ENCODE measurements around the gene MAP3K5.
"Not testable (repeated sequence)": the region's sequence is repeated elsewhere in the genome, so short reads cannot be mapped to it uniquely, and the experiment has no call there.

The MAP3K5 gene

DNA sequence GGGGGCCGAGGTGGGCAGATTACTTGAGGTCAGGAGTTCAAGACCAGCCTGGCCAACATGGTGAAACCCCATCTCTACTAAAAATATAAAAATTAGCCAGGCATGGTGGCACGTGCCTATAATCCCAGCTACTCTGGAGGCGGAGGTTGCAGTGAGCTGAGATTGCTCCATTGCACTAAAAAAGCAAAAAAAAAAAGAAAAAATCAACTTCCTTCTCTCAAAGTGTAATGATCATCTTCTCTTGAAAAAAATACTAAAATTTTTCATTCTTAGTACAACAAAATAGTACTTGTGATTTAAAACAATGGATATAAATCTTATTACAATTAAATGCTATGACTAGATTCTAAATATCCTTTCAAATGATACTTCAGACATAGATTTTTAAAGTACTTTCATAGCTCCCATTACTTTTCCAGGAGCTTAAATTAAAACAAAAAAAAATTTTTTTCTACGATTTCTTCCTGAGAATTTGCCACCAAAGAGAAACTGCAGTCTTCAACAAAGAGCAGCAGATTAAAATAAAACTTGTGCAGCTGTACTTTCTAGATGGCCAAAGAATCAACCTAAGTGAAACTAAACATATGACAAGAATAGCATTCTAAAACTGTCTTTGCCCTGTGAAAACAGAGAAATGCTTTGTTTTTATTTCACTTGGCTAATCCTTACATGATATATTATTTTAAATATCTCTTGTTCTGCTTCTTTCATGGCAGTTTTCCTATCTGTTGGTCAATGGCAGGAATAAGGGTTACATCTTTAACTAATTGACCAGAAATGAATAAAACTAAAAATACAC lies 75.2 kb downstream of the MAP3K5 start:
- no peak overlapping the region for H3K4me3 ChIP-seq (replicated peaks; ENCODE audit: low read depth, low read length)
- TF ChIP-seq CTCF (IDR thresholded peaks at IDR 0.05; ENCODE audit: low read length, missing control alignments): no peak
- DNase-seq (ENCODE audit: low read depth): no peak

DNA sequence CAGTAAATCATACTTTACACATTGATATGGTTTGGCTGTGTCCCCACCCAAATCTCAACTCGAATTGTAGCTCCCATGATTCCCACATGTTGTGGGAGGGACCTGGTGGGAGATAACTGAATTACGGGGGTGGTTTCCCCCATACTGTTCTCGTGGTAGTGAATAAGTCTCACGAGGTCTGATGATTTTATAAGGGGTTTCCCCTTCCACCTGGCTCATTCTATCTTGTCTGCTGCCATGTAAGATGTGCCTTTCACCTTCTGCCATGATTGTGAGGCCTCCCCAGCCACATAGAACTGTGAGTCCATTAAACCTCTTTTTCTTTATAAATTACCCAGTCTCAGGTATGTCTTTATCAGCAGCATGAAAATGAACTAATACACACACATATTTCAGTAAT lies 79.6 kb downstream of the MAP3K5 start:
- H3K4me3 ChIP-seq (replicated peaks; ENCODE audit: low read depth, low read length): not testable (repeated sequence)

GRCh38 chr6:136711644-136712043 lies 80.6 kb downstream of the MAP3K5 start:
- no peak for TF ChIP-seq CTCF (IDR thresholded peaks at IDR 0.05; ENCODE audit: low read length, missing control alignments)
- DNase-seq (ENCODE audit: low read depth): no peak
- no peak overlapping the region for H3K4me3 ChIP-seq (replicated peaks; ENCODE audit: low read depth, low read length)

More for the DNA sequence above, 79.6 kb downstream of the MAP3K5 start:
- not testable (repeated sequence) for DNase-seq (ENCODE audit: low read depth)

DNA sequence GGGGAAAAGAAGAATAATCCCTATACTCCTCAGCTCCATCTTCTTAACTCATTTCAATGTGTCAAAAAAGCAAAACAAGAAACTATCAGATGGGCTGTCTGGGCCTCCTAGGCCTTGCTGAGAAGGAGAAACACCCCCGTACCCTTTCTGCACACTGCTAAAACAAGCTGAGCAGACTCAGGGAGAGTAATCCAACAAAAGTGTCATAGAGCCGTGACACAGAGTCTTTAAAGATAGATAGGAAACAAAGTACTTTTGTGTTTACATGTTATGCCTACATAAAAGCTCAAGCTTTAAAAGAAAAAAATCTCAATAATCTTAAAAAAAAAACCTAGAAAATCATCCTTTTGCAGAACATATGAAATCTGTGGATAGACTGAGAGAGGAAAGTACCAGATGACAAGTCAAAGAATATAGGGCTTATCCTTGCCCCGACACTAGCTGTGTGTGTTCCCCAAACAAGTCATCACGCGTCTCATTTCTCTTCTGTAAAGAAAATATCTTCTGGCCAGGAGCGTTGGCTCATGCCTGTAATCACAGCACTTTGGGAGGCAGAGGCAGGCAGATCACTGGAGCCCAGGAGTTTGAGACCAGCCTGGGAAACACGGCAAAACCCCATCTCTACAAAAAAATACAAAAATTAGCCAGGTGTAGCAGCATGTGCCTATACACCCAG lies 81.3 kb downstream of the MAP3K5 start:
- no peak overlapping the region for H3K4me3 ChIP-seq (replicated peaks; ENCODE audit: low read depth, low read length)
- TF ChIP-seq CTCF (IDR thresholded peaks at IDR 0.05; ENCODE audit: low read length, missing control alignments): no peak
- no peak for DNase-seq (ENCODE audit: low read depth)

DNA sequence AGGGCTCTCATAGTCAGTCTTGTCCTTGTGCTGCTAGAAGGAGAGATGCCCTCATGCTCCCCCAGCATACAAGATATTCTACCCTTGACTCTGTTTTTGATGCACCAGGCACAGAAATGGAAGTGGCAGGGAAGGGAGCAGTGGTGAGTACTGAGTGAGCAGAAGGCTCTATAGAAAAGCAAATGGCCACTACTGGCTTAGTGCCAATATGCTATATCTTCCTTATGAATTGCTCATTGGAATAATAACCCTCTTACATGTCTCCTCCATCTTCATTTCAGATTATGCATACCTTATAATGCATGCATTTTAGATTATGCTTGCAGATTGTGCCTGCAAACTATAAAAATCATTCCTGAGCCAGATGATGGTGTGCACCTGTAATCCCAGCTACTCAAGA lies 82.8 kb downstream of the MAP3K5 start:
- DNase-seq (ENCODE audit: low read depth): no peak
- no peak overlapping the region for H3K4me3 ChIP-seq (replicated peaks; ENCODE audit: low read depth, low read length)
- TF ChIP-seq CTCF (IDR thresholded peaks at IDR 0.05; ENCODE audit: low read length, missing control alignments): no peak

DNA sequence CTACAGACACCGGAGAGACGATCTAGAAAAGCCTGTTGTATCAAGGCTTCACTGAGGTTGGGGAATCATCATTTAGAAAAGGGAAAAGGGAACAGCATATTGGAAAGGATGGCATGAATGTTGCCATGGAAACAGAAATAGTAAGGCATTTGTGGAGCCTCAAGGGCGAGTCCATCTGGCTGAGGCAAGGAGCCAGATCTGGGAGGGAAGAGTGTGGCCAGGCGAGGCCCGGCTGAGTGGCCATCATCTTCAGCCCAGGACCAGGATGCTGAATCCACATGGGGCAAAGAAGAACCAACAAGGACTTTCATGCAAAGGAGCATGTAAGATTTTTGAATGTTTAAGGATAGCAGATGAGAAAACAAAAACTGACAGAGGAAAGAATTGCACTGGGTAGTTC lies 85.8 kb downstream of the MAP3K5 start:
- no peak overlapping the region for H3K4me3 ChIP-seq (replicated peaks; ENCODE audit: low read depth, low read length)
- no peak for TF ChIP-seq CTCF (IDR thresholded peaks at IDR 0.05; ENCODE audit: low read length, missing control alignments)
- no peak for DNase-seq (ENCODE audit: low read depth)

GRCh38 chr6:136703331-136703865 lies 88.9 kb downstream of the MAP3K5 start:
- no peak overlapping the region for H3K4me3 ChIP-seq (replicated peaks; ENCODE audit: low read depth, low read length)
- DNase-seq (ENCODE audit: low read depth): no peak
- TF ChIP-seq CTCF (IDR thresholded peaks at IDR 0.05; ENCODE audit: low read length, missing control alignments): no peak
